ENCODE measurements around the gene SLC11A1. TPM values are rescaled to one million over a fixed set of nuclear protein-coding genes. Genes with fewer than 3 reads are reported as not detected.

Gene SLC11A1
- polyA plus RNA-seq, 6 donors from 2014 or later = 0.82 to 2.4 (median 1.1) TPM

Other genes starting within 250 kb of the SLC11A1 start
- gene CXCR1, start 215.3 kb upstream of the SLC11A1 start, polyA plus RNA-seq (ENCODE audit: low read depth in 6 of 6) = 1 to 10 TPM in 1 of 6 donors, not detected in 5; 2.3 TPM
- 1,000 to 10,000 TPM in 1 of 6 donors, 100 to 1,000 TPM in 5; 672 to 1,268 (median 835) TPM for gene ARPC2, start 165.1 kb upstream of the SLC11A1 start, polyA plus RNA-seq (ENCODE audit: low read depth in 6 of 6)
- 1 to 10 TPM in 1 of 6 donors, under 1 TPM in 4, not detected in 1; 0.18 to 1.8 (median 0.33) TPM for gene GPBAR1, start 121.3 kb upstream of the SLC11A1 start, polyA plus RNA-seq (ENCODE audit: low read depth in 6 of 6)
- 100 to 1,000 TPM in 2 of 6 donors, 10 to 100 TPM in 4; 80.7 to 109 (median 96.4) TPM for gene AAMP, start 112.1 kb upstream of the SLC11A1 start, polyA plus RNA-seq (ENCODE audit: low read depth in 6 of 6)
- 100 to 1,000 TPM in 5 of 6 donors, 10 to 100 TPM in 1; 99.4 to 143 (median 127) TPM for gene PNKD, start 111.8 kb upstream of the SLC11A1 start, polyA plus RNA-seq (ENCODE audit: low read depth in 6 of 6)
- 100 to 1,000 TPM in 4 of 6 donors, 10 to 100 TPM in 2; 72.6 to 137 (median 108) TPM for gene TMBIM1, start 89.8 kb upstream of the SLC11A1 start, polyA plus RNA-seq (ENCODE audit: low read depth in 6 of 6)
- gene CATIP, start 25.4 kb upstream of the SLC11A1 start, polyA plus RNA-seq (ENCODE audit: low read depth in 6 of 6) = under 1 TPM in 1 of 6 donors, not detected in 5; 0.23 TPM
- 10 to 100 TPM in 5 of 6 donors, 1 to 10 TPM in 1; 10.0 to 13.8 (median 11.9) TPM for gene CTDSP1, start 17.6 kb downstream of the SLC11A1 start, polyA plus RNA-seq (ENCODE audit: low read depth in 6 of 6)
- under 1 TPM; 0.06 to 0.43 (median 0.23) TPM for gene VIL1, start 36.9 kb downstream of the SLC11A1 start, polyA plus RNA-seq (ENCODE audit: low read depth in 6 of 6)
- gene USP37, start 186.1 kb downstream of the SLC11A1 start, polyA plus RNA-seq (ENCODE audit: low read depth in 6 of 6) = 10 to 100 TPM in 5 of 6 donors, 1 to 10 TPM in 1; 3.0 to 19.1 (median 12.3) TPM
- gene CNOT9, start 186.6 kb downstream of the SLC11A1 start, polyA plus RNA-seq (ENCODE audit: low read depth in 6 of 6) = 10 to 100 TPM; 10.9 to 21.9 (median 16.9) TPM
- gene PLCD4, start 225.6 kb downstream of the SLC11A1 start, polyA plus RNA-seq (ENCODE audit: low read depth in 6 of 6) = under 1 TPM in 1 of 6 donors, not detected in 5; 0.21 TPM